Prostate gland (tissue), 2 donors: ENCODE data around the gene INO80C. TPM values are rescaled to one million over a fixed set of nuclear protein-coding genes. Genes with fewer than 3 reads are reported as not detected.

Experiments used
- DNase-seq: peaks from one replicate; pipeline ENCODE4 v3.0.0-alpha.2; 2019; ENCODE audit warnings: low spot score
- H3K27ac ChIP-seq, 2 donors: fragments of 200-600 bp; sonication (generic); 2 replicates each; pipeline ENCODE4 v1.5.1; 2017 to 2019
- H3K27me3 ChIP-seq: fragments of 200-600 bp; sonication (generic); replicated peaks from 2 replicates; pipeline ENCODE4 v1.5.1; 2019; ENCODE audit not compliant: insufficient read depth
- H3K36me3 ChIP-seq, 2 donors: fragments of 200-600 bp; sonication (generic); 1 replicate in 1 of 2; 2 replicates in 1 of 2; pipeline versions ENCODE4 v1.5.1 to v1.8.1; 2017 to 2019
- H3K4me1 ChIP-seq: fragments of 200-600 bp; sonication (generic); replicated peaks from 2 replicates; pipeline ENCODE4 v1.5.1; 2019
- H3K4me3 ChIP-seq, 2 donors: fragments of 200-600 bp; sonication (generic); 2 replicates each; pipeline ENCODE4 v1.5.1; 2017 to 2019
- H3K9me3 ChIP-seq: fragments of 200-600 bp; sonication (generic); 2 replicates; pipeline ENCODE4 v1.5.1; 2017
- POLR2A ChIP-seq: fragments of 450-650 bp; IDR thresholded peaks from one replicate; pipeline ENCODE4 v1.6.1; 2016; ENCODE audit warnings: antibody characterized with exemption, mild to moderate bottlenecking
- POLR2AphosphoS5 ChIP-seq: sonication (generic); formaldehyde crosslinking; IDR thresholded peaks from one replicate; pipeline ENCODE4 v1.6.1; 2017; ENCODE audit warnings: antibody characterized with exemption
- WGBS: methylation state at CpG from one replicate; pipeline ENCODE4 v1.1.5; 2018; 5-methylcytosine and 5-hydroxymethylcytosine counted together
- intact Hi-C: fragments of 100-400 bp; cut with DNase I; formaldehyde crosslinking; loops from one replicate; pipeline ENCODE4 v1.14.2; 2022
- total RNA-seq, 2 donors: library from RNA; depleted of rRNA; stranded (reverse); fragments of >200 nt; gene quantifications; one replicate each; pipeline ENCODE4 v1.1.0, GENCODE V29; 2016
- TF ChIP-seq, protein P1 (sequence below), 4 experiments: fragments of 200-600 bp in 2 of 4; fragments of 450-650 bp in 2 of 4; sonication (generic) in 2 of 4; IDR thresholded peaks; 1 replicate in 3 of 4; 2 replicates in 1 of 4; pipeline ENCODE4 v1.5.1; 2016 to 2019; ENCODE audit warnings: antibody characterized with exemption in 4 of 4, mild to moderate bottlenecking in 2 of 4, moderate library complexity in 2 of 4

The INO80C gene
- total RNA-seq, 2 donors from 2014 or later, result 5.0 to 26.4 TPM

DNA sequence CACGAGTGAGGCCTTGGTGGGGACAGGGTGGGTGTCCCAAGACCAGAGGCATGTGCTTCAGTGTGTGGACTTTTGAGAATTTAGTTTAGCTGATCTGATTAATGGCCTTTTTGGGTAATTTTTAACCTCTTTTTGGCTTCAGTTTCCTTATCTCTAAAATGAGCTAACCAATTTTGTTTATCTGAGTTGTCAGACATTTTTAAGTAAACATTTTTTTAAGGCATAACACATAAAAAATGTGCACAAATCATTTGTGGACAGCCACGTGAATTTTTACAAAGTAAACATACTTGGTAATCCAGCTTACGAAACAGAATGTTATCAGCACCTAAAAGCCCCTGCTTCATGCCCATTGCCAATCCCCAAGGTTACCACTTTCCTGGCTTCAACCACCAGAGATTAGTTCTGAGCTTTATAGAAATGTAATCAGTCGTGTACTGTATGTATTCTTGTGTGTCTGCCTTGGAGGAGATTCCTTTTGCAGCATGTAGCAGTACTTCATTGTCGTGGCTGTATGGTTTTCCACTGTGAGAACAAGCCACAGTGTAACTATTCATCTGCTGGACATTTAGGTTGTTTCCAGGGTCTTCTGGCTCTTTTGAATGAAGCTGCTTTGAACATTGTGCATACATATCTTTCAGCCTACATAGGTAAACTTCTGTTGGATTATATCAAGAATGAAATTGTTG lies 8.4 kb upstream of the INO80C start:
- intact Hi-C loops, result loop anchor here (10.0 kb wide), 1 partner anchor 69 kb away; no protein-coding TSS in a partner anchor
- WGBS, result 58% methylated on average over 5 of the region's 5 CpGs

DNA sequence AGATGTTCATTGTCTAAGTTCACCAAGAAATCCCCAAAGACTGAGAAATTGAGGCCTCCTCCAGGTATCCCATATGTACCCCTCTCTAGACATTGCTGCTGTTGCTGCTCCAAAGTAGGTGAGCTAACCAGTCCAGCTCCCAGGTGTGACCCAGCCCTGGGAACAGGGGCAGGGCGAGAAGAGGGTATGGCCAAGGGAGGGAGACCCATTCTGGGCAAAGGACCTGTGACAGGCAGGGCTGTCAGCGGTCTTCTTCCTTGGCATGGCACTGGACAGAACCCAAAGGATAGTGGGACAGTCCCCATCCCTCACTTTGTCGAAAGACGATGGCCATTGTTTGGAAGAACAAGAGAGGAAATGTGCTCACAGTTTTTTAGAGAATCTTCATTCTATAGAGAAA lies 7.2 kb upstream of the INO80C start:
- DNase-seq, result no peak
- no peaks in the 10 kb centered on the region for H3K4me1 ChIP-seq
- no peaks in the 10 kb centered on the region for H3K36me3 ChIP-seq
- H3K4me3 ChIP-seq, result no peak overlapping the region
- intact Hi-C loops, result loop anchor here (10.0 kb wide), 1 partner anchor 70 kb away; no protein-coding TSS in a partner anchor
- H3K27ac ChIP-seq, result no peak overlapping the region
- WGBS, result 96% methylated on average over 4 of the region's 4 CpGs
- no peaks in the 10 kb centered on the region for H3K9me3 ChIP-seq
- no peak for TF ChIP-seq POLR2A
- no peak for TF ChIP-seq POLR2AphosphoS5
- TF ChIP-seq, protein P1, sequence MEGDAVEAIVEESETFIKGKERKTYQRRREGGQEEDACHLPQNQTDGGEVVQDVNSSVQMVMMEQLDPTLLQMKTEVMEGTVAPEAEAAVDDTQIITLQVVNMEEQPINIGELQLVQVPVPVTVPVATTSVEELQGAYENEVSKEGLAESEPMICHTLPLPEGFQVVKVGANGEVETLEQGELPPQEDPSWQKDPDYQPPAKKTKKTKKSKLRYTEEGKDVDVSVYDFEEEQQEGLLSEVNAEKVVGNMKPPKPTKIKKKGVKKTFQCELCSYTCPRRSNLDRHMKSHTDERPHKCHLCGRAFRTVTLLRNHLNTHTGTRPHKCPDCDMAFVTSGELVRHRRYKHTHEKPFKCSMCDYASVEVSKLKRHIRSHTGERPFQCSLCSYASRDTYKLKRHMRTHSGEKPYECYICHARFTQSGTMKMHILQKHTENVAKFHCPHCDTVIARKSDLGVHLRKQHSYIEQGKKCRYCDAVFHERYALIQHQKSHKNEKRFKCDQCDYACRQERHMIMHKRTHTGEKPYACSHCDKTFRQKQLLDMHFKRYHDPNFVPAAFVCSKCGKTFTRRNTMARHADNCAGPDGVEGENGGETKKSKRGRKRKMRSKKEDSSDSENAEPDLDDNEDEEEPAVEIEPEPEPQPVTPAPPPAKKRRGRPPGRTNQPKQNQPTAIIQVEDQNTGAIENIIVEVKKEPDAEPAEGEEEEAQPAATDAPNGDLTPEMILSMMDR (IDR thresholded peaks at IDR 0.05), result no peak
- no peaks in the 10 kb centered on the region for H3K27me3 ChIP-seq

More for the DNA sequence above, 8.4 kb upstream of the INO80C start:
- no peaks in the 10 kb centered on the region for H3K27me3 ChIP-seq
- H3K4me3 ChIP-seq, result no peak overlapping the region
- no peak for TF ChIP-seq POLR2AphosphoS5
- no peak for TF ChIP-seq POLR2A
- TF ChIP-seq, protein P1 (IDR thresholded peaks at IDR 0.05), result no peak
- no peaks in the 10 kb centered on the region for H3K36me3 ChIP-seq
- DNase-seq, result no peak
- no peaks in the 10 kb centered on the region for H3K9me3 ChIP-seq
- no peaks in the 10 kb centered on the region for H3K4me1 ChIP-seq
- H3K27ac ChIP-seq, result no peak overlapping the region

DNA sequence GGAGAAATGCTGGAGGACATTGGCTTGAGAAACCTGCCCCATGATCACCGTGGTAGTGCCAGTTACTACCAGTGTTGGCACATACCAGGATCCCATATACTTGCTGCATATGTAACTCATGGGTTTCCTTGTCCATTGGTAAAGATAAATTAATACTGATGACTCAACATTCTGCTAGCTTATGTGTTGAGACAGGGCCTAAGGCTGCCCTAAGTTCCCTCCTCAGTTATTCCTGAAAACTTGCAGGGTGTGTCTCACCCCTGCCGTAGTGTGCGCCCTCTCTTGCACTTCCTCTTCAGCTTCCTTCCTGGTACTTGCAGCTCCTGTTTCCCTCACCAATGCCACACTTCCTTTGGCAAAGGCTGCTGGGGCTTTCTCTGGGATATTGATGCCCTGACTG lies 4.3 kb upstream of the INO80C start:
- H3K4me1 ChIP-seq, result no peaks in the 10 kb centered on the region
- intact Hi-C loops, result loop anchor here (10.0 kb wide), 1 partner anchor 73 kb away; no protein-coding TSS in a partner anchor
- TF ChIP-seq, protein P1 (IDR thresholded peaks at IDR 0.05), result no peak
- TF ChIP-seq POLR2AphosphoS5 (no peak), POLR2A (no peak)
- DNase-seq, result no peak
- H3K36me3 ChIP-seq, result no peaks in the 10 kb centered on the region
- H3K9me3 ChIP-seq, result no peaks in the 10 kb centered on the region
- no peak overlapping the region for H3K4me3 ChIP-seq
- H3K27ac ChIP-seq, result no peak overlapping the region
- WGBS, result 69% methylated on average over 3 of the region's 3 CpGs
- H3K27me3 ChIP-seq, result no peaks in the 10 kb centered on the region

DNA sequence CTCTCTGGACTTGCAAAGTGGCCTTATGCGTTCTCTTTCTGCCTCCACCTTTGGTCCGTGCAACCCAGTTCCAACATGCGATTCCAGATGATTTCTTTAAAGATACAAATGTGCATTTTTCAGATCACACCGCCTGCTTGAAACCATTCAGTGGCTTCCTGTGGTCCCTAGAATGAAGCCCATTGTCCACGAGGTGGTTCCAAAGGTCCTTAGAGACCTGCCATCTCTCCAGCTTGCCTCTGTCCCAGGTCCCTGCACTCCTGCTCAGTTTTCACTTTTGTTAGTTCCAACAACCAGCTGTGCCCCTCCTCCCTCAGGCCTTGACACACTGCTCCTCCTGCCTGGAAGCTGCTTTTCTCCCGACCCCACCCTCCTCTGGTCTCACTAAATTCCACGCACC lies 3.6 kb upstream of the INO80C start:
- TF ChIP-seq, protein P1 (IDR thresholded peaks at IDR 0.05), result no peak
- TF ChIP-seq POLR2A (no peak), POLR2AphosphoS5 (no peak)
- Histone ChIP-seq H3K36me3 (no peaks in the 10 kb centered on the region), H3K4me1 (no peaks in the 10 kb centered on the region), H3K27ac (no peak overlapping the region), H3K9me3 (no peaks in the 10 kb centered on the region), H3K27me3 (no peaks in the 10 kb centered on the region), H3K4me3 (no peak overlapping the region)
- WGBS, result 79% methylated on average over 7 of the region's 7 CpGs
- DNase-seq, result no peak
- intact Hi-C loops, result loop anchor here (10.0 kb wide), 1 partner anchor 73 kb away; no protein-coding TSS in a partner anchor

DNA sequence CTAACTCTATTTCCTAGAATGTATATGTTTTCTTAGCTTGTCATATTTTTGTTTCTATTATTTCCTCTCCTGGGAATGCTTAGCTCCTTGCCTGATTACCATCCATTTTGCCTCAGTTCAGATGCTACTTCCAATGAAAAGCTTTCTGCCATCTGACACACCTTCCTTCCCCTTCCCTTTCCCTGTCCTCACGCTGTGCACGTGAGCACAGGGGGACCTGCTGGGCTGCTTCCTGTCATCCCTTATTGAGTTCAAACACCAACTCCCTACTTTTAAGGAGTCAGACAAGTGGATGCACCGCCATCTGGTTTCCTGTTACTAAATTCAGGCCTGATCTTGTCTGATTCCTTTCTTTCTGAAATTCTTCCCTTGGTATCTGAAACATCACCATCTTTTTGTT lies 2.4 kb upstream of the INO80C start:
- H3K27me3 ChIP-seq, result no peaks in the 10 kb centered on the region
- no peak overlapping the region for H3K27ac ChIP-seq
- DNase-seq, result no peak
- WGBS, result 20% methylated on average over 3 of the region's 3 CpGs
- intact Hi-C loops, result loop anchor here (10.0 kb wide), 1 partner anchor 75 kb away; no protein-coding TSS in a partner anchor
- no peaks in the 10 kb centered on the region for H3K36me3 ChIP-seq
- TF ChIP-seq POLR2AphosphoS5 (no peak), POLR2A (no peak)
- TF ChIP-seq, protein P1 (IDR thresholded peaks at IDR 0.05), result no peak
- no peaks in the 10 kb centered on the region for H3K9me3 ChIP-seq
- H3K4me1 ChIP-seq, result no peaks in the 10 kb centered on the region
- H3K4me3 ChIP-seq, result no peak overlapping the region
